Urinary bladder (tissue), 4 donors: ENCODE results near the gene NETO2. TPM values are rescaled to one million over a fixed set of nuclear protein-coding genes. Genes with fewer than 3 reads are reported as not detected.
"Not testable (repeated sequence)": the region's sequence is repeated elsewhere in the genome, so short reads cannot be mapped to it uniquely, and the experiment has no call there.

Experiments
- DNase-seq: peaks from one replicate; pipeline ENCODE4 v3.0.0-alpha.2; 2015; ENCODE audit errors: extremely low spot score
- H3K27ac ChIP-seq: one replicate; pipeline ENCODE4 v1.5.1; 2013; ENCODE audit warnings: low read depth, mild to moderate bottlenecking, moderate library complexity
- H3K36me3 ChIP-seq: one replicate; pipeline ENCODE4 v1.6.1; 2013; ENCODE audit warnings: mild to moderate bottlenecking, moderate library complexity; ENCODE audit not compliant: insufficient read depth
- H3K4me1 ChIP-seq: one replicate; pipeline ENCODE4 v1.6.1; 2013; ENCODE audit warnings: mild to moderate bottlenecking, moderate library complexity; ENCODE audit not compliant: insufficient read depth
- H3K4me3 ChIP-seq: one replicate; pipeline ENCODE4 v1.5.1; 2013; ENCODE audit warnings: low read depth, low read length
- WGBS: extraction: QIAGEN DNeasy Blood & Tissue Kit; methylation state at CpG from one replicate; pipeline ENCODE4 v1.1.7; 2013; 5-methylcytosine and 5-hydroxymethylcytosine counted together
- polyA plus RNA-seq: library from polyadenylated mRNA; stranded (reverse); fragments of 200-250 nt; gene quantifications from one replicate; pipeline ENCODE4 v1.2.3, GENCODE V29; 2013
- total RNA-seq: library from RNA; depleted of rRNA; stranded (reverse); fragments of >200 nt; gene quantifications from one replicate; pipeline ENCODE4 v1.2.3, GENCODE V29; 2014
- donor health status: healthy with polysubstance abuse.
- donor health status: healthy.

Gene NETO2
- total and polyA plus RNA-seq, 2 donors: 2.2 to 17.9 TPM

DNA sequence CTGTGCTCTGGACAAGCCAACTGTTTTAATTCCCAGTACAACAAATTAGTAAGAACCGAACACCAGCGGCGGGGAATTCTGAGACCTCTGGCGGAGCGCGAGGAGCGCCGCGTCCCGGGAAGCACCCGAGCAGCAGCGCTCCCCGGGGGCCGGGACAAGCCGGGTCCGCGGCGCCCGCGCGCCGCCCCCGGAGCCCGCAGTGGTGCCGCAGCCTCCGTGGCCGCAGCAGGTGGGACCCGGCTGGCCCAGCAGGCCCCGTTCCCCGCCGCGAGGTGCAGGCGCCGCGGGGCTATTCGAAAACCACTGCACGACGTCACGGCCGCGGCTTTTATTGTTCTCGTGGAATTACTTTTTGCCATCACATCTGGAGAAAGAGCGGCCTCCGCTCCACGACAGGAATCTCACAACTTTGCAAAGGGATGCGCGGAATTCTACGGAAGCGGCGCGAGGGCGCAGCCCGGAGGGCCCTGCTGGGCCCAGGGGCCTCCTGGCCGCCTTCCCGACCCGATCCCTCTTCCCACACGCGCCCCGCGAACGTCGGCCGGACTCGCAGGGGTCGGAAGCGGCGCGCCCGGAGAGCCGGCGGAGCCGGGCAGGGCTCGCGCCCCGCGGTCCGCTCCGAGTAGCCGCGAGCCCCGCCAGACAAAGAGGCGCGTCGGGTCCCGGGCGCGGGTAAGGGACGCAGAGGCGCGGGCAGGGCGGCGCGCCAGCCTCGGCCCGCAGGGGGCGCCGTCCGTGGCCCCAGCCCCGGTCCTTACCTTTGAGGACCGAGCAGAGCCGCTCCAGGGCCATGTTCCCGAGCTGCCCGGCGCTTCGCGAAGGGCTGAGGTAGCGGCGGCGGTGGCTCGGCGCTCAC is 696 bp downstream of the NETO2 start:
- no peak for DNase-seq
- Histone ChIP-seq H3K36me3 (no peaks in the 10 kb centered on the region), H3K27ac (no peak overlapping the region), H3K4me3 (peak overlapping the region; percentile 54), H3K4me1 (no peaks in the 10 kb centered on the region)
- under 1% methylated on average over 111 of the region's 111 CpGs for WGBS

DNA sequence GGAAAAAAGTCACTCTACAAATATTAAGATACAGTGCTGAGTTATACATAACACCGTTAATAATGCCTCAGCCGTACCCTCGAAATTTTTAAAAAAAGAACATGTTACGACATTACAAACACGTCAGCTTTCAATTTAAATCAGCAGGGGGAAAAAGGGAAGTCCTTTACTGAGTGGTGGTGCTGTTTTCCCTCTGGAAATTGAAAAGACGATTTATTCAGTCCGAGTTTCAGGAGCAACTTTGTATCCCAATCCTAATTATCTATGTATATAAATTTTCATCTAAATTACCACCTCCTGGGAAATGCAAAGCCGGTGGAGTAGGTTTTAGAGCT is 1.3 kb downstream of the NETO2 start:
- Histone ChIP-seq H3K4me3 (peak overlapping the region; percentile 54), H3K36me3 (no peaks in the 10 kb centered on the region), H3K27ac (no peak overlapping the region), H3K4me1 (no peaks in the 10 kb centered on the region)
- DNase-seq: no peak
- WGBS: 3% methylated on average over 8 of the region's 8 CpGs

DNA sequence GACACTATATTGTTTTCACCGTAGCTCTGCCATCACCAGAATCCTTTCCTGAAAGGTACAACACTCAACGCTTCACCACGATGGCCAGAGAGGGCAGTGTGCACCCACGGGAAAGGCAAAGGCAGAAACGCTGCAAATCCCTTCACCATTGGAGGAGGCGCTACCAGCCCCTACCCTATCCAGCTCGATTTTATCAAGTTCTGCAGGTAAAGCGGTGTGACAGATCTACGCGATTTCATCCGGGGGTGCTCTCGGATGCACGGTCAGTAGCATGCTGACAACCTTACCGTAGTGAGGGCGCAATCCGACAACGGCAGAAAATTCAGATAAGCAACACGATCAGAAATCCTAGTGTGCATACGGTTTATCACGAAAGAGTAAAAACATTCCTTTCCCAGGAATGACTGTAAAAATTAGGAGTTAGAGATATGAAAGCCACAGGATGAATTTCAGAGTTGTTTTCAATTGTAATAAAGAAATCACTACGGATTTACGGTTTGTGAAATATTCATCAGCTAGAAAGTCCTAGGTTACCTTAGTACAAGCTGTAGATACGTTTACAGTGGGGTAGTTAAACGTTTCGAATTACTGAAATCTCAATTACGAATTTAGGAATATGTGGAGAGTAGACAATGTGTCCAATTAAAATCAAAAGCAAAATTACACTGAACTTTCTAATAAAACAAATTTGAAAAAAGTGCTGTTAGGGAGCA is 1.8 kb downstream of the NETO2 start:
- Histone ChIP-seq H3K36me3 (no peaks in the 10 kb centered on the region), H3K4me3 (peak overlapping the region; percentile 54), H3K4me1 (no peaks in the 10 kb centered on the region), H3K27ac (no peak overlapping the region)
- peak; percentile 81 for DNase-seq
- 2% methylated on average over 26 of the region's 26 CpGs for WGBS

DNA sequence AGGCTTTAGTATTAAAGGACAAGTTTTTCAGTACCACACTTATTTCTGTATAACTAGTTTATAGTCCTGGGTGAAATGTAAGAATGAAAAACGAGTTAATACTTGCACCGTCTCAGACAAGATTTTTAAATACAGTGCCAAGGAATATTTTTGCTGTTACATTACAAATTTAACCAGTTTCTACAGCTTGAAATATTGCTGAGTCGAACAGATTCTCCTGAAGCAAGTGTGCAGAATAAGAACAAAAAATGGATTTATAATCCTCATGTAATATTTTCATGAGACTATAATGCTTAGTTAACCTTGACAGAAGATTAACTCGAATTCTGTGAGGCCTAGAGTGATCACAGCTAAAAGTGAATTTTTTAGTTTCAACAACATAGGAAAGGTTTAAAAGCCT is 3.1 kb downstream of the NETO2 start:
- 68% methylated on average over 4 of the region's 4 CpGs for WGBS
- Histone ChIP-seq H3K36me3 (no peaks in the 10 kb centered on the region), H3K27ac (no peak overlapping the region), H3K4me1 (no peaks in the 10 kb centered on the region), H3K4me3 (no peak overlapping the region)
- no peak for DNase-seq

DNA sequence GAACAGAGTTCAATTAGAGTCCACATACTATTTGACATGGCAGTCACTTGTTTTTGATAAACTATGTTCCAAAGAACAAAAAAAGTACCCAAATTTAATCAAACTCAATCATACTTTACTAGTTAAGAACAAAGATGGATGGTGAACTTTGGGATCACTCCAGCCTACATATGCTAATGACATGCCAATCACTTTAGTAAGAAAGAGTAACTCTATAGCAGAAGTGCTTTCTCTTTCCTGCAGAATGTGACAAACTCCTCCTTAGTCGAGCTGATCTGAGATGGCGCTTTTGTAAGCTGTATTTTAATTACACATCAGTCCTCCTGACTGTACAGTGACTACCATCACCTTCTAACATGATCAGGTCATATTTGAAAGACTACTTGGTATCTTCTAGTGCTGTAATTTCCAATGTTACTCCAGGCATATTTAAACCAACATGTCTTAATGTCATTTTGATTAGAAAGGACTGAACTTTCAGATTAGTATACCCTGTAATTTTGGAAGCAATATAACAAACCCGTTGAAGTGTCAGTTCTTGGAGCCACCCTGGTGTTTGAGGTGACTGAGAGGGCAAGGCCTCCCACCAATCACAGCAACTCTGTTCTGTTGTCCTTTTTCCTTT is 4.1 kb downstream of the NETO2 start:
- Histone ChIP-seq H3K4me3 (no peak overlapping the region), H3K36me3 (no peaks in the 10 kb centered on the region), H3K4me1 (no peaks in the 10 kb centered on the region), H3K27ac (no peak overlapping the region)
- WGBS: 65% methylated on average over 3 of the region's 3 CpGs
- no peak for DNase-seq

DNA sequence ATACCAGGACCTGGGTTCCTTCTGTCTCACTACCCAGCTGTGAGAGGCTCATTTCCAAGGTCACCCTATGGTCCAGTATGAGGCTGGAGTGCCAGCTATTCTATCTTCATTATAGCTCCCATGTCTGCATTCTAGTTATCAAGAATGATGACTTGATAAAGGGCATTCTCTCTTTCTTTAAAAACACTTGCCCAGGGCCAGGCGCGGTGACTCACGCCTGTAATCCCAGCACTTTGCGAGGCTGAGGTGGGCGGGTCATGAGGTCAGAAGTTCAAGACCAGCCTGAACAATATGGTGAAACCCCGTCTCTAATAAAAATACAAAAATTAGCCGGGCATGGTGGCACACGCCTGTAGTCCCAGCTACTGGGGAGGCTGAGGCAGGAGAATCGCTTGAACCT is 5.8 kb downstream of the NETO2 start:
- WGBS: 79% methylated on average over 9 of the region's 9 CpGs
- H3K4me1 ChIP-seq, H3K36me3 ChIP-seq, H3K4me3 ChIP-seq, DNase-seq, H3K27ac ChIP-seq: not testable (repeated sequence)

DNA sequence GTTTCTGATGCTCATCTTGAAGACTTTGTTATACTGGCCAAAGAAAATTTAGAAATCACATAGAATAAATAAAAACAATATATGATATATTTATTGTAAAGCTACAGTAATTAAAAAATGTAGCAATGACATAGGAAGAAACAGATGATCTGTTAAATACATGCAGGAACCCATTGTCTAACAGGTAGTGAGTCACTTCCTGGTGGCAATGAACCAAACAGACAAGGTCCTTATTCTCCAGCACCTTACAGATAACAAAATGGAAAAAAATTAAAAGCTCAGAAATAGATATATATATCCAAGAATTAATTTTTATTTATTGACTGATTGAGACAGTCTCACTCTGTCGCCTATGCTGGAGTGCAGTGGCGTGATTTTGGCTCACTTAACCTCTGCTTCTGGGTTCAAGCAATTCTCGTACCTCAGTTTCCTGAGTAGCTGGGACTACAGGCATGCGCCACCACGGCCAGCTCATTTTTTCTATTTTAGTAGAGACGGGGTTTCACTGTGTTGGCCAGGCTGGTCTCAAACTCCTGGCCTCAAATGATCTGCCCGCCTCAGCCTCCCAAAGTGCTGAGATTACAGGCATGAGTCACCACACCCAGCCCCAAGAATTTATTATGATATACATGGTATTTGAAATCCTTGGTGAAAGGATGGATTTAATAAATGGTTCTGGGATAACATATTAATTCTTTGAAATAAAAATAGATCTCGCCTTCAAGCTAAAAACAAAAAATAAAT is 7.5 kb downstream of the NETO2 start:
- H3K4me3 ChIP-seq: no peak overlapping the region
- WGBS: 81% methylated on average over 8 of the region's 8 CpGs
- no peak overlapping the region for H3K27ac ChIP-seq
- no peak for DNase-seq
- no peaks in the 10 kb centered on the region for H3K4me1 ChIP-seq
- H3K36me3 ChIP-seq: no peaks in the 10 kb centered on the region

DNA sequence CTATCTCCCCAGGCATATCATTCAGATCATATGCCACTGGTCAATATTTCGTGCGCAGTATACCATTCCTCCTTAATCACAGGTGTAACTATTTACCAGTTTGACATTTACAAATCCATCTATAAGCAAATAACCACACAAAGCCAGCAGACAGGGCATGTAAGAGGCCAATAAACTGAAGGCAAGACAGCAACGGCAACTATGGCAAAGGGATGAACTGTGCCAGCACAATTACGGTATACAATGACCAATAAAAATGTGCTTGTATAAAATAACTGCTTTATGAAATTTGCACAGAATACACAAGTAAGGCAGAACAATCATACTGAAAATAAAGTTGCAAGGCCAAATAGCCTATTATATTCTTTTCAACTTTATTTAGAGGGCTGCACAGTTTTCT is 9.2 kb downstream of the NETO2 start:
- Histone ChIP-seq H3K36me3 (no peaks in the 10 kb centered on the region), H3K4me3 (no peak overlapping the region), H3K27ac (no peak overlapping the region), H3K4me1 (no peaks in the 10 kb centered on the region)
- 78% methylated on average over 4 of the region's 4 CpGs for WGBS
- DNase-seq: no peak

DNA sequence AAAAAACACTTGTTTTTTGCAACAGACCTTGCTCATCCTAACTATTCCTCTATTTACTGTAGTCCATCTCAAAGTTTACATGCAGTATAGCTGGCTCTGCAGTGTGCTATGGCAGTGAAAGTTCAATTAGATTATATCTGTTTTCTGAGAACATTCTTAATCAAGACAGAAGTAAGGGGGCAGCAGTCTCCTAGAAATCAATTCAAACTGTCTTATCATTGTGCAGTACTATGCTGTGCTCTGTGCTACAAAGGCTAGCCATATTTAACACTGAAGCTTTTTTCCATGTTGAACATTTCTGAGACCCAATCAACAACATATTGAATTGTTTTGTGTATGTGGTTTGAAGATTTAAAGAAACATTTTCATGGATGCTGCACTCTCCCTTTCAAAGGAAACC is 11.4 kb downstream of the NETO2 start:
- H3K4me1 ChIP-seq: no peaks in the 10 kb centered on the region
- no peak overlapping the region for H3K27ac ChIP-seq
- no peak overlapping the region for H3K4me3 ChIP-seq
- H3K36me3 ChIP-seq: no peaks in the 10 kb centered on the region
- DNase-seq: no peak

DNA sequence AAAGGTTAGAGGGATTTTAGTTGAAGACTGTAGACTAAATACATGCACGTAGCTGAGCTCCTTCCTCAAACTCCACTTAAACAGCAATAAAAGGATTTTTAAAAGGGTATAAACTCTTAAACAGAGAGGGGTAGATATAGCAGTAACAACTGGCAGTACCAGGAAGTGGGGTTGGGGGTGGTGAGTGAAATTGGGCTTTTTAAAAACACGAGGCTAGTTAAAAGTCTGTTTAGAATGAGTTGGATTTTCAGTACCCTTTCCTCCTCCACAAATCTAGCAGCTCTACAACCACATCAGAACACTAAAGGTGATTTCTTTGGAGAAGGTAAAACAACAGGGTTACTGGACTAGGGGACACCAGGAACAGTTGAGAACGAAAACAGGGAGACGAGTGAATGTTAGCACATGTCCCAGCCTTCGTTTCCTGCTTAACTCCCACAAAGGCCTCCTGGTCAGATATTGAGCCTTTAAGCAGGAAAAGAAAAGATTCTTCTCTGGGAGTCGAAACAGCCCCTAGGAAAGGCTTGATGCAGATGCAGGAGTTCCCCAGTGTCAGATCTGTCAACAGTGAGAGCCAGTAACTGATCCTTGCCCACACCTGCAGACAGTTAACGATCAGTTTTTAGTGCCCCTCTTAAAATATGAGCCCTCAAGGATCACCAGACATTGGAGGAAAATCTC is 13.8 kb downstream of the NETO2 start:
- 57% methylated on average over 7 of the region's 7 CpGs for WGBS
- Histone ChIP-seq H3K4me3 (no peak overlapping the region), H3K4me1 (no peaks in the 10 kb centered on the region), H3K36me3 (no peaks in the 10 kb centered on the region), H3K27ac (no peak overlapping the region)
- DNase-seq: no peak

DNA sequence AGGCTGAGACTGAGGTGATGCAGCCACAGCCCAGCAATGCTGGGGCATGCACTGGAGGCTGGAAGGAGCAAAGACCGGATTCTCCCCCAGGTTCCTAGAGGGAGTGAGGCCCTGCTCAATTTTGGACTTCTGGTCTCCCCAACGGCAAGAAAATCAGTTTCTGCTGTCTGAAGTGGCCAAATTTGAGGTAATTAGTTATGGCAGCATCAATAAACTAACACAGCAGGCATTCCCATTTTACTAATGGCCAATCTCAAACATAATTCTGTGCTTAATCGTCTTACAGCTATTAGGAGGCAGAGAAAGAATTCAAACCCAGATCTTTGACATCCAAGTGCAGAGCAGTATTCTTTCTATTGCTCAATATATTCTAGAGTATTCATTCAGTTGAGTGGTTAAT is 16.2 kb downstream of the NETO2 start:
- DNase-seq: no peak
- 79% methylated on average over 3 of the region's 3 CpGs for WGBS
- no peak overlapping the region for H3K27ac ChIP-seq
- H3K4me3 ChIP-seq: no peak overlapping the region
- no peaks in the 10 kb centered on the region for H3K36me3 ChIP-seq
- no peaks in the 10 kb centered on the region for H3K4me1 ChIP-seq

DNA sequence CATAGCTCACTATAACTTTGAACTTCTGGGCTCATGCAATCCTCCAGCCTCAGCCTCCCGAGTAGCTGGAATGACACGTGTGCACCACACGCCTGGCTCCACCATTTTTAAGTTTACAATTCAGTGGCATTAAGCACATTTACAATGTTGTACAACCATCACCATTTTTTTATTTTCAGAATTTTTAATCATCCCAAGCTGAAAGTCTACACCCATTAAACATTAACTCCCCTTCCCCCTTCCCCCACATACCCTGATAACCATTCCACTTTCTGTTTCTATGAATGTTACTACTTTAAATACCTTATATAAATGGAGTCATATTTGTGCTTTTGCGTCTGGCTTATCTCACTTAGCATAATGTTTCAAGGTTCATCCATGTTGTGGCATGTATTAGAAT is 18.0 kb downstream of the NETO2 start:
- Histone ChIP-seq H3K27ac (no peak overlapping the region), H3K4me1 (no peaks in the 10 kb centered on the region), H3K4me3 (no peak overlapping the region), H3K36me3 (no peaks in the 10 kb centered on the region)
- no peak for DNase-seq
- 88% methylated on average over 4 of the region's 4 CpGs for WGBS

DNA sequence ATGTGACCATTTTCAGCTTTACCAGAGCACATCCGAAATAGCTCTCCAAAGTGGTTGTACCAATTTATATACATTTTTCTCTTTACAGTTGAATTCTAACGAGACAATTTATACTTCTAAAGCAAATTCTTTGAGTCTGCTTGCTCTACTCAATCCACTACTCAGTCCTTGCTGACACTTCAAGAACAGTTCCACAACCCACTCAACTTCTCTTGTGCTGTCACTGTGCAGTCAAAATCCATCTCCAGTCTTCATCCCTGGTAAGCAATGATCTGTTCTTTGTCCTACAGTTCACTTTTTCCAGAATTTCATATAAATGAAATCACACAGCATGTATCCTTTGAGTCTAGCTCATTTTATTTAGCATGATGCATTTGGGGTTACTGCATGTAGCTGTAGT is 30.6 kb downstream of the NETO2 start:
- no peak for DNase-seq
- 92% methylated on average over 2 of the region's 2 CpGs for WGBS
- H3K27ac ChIP-seq: no peak overlapping the region
- no peaks in the 10 kb centered on the region for H3K36me3 ChIP-seq
- no peak overlapping the region for H3K4me3 ChIP-seq
- no peaks in the 10 kb centered on the region for H3K4me1 ChIP-seq
